HG02678 (cell line): ENCODE measurements around the gene COL16A1.

ENCODE experiments used
- ATAC-seq: cut with Tn5 transposase; IDR thresholded peaks from one replicate; pipeline ENCODE4 v1.9.1; 2021; ENCODE audit warnings: mild to moderate bottlenecking, moderate library complexity; ENCODE audit not compliant: unreplicated experiment

COL16A1 gene

GRCh38 chr1:31689379-31689778 lies 14.4 kb downstream of the COL16A1 start:
- no peak for ATAC-seq

GRCh38 chr1:31688233-31688918 lies 15.4 kb downstream of the COL16A1 start:
- ATAC-seq, result no peak

GRCh38 chr1:31687601-31688000 lies 16.2 kb downstream of the COL16A1 start:
- ATAC-seq, result no peak

GRCh38 chr1:31685795-31686194 lies 18.0 kb downstream of the COL16A1 start:
- no peak for ATAC-seq

- ATAC-seq, result no peak
These were observed 19.8 kb downstream of the COL16A1 start for GRCh38 chr1:31683997-31684396.

- no peak for ATAC-seq
These were observed 22.4 kb downstream of the COL16A1 start for GRCh38 chr1:31681415-31681814.

- ATAC-seq, result no peak
These were observed 24.1 kb downstream of the COL16A1 start for GRCh38 chr1:31679676-31680230.

- ATAC-seq, result no peak
These were observed 24.7 kb downstream of the COL16A1 start for GRCh38 chr1:31679091-31679490.

- no peak for ATAC-seq
These were observed 25.1 kb downstream of the COL16A1 start for GRCh38 chr1:31678681-31679080.

- no peak for ATAC-seq
These were observed 25.9 kb downstream of the COL16A1 start for GRCh38 chr1:31677949-31678348.

GRCh38 chr1:31677401-31677800 lies 26.4 kb downstream of the COL16A1 start:
- ATAC-seq, result no peak

- ATAC-seq, result no peak
These were observed 28.1 kb downstream of the COL16A1 start for GRCh38 chr1:31675756-31676155.

GRCh38 chr1:31675161-31675560 lies 28.7 kb downstream of the COL16A1 start:
- no peak for ATAC-seq

- no peak for ATAC-seq
These were observed 29.2 kb downstream of the COL16A1 start for GRCh38 chr1:31674626-31675025.

- no peak for ATAC-seq
These were observed 30.4 kb downstream of the COL16A1 start for GRCh38 chr1:31673433-31673832.

GRCh38 chr1:31672986-31673385 lies 30.8 kb downstream of the COL16A1 start:
- no peak for ATAC-seq

- ATAC-seq, result no peak
These were observed 32.1 kb downstream of the COL16A1 start for GRCh38 chr1:31671561-31672201.

GRCh38 chr1:31671147-31671546 lies 32.7 kb downstream of the COL16A1 start:
- ATAC-seq, result no peak

- ATAC-seq, result no peak
These were observed 33.2 kb downstream of the COL16A1 start for GRCh38 chr1:31670593-31670964.

GRCh38 chr1:31669786-31670592 lies 33.8 kb downstream of the COL16A1 start:
- ATAC-seq, result no peak

- no peak for ATAC-seq
These were observed 34.4 kb downstream of the COL16A1 start for GRCh38 chr1:31669433-31669785.
